Activated CD8-positive, alpha-beta memory T cell treated with anti-CD3 and anti-CD28 coated beads, Interleukin-2, amount 50 U/mL, for 1 hour (primary cell): ENCODE results near the gene NUCB2.
"Not testable (repeated sequence)": the region's sequence is repeated elsewhere in the genome, so short reads cannot be mapped to it uniquely, and the experiment has no call there.

Source experiments
- DNase-seq: peaks from one replicate; pipeline ENCODE4 v3.0.0-alpha.2; 2020; ENCODE audit errors: extremely low read depth

NUCB2 gene

DNA sequence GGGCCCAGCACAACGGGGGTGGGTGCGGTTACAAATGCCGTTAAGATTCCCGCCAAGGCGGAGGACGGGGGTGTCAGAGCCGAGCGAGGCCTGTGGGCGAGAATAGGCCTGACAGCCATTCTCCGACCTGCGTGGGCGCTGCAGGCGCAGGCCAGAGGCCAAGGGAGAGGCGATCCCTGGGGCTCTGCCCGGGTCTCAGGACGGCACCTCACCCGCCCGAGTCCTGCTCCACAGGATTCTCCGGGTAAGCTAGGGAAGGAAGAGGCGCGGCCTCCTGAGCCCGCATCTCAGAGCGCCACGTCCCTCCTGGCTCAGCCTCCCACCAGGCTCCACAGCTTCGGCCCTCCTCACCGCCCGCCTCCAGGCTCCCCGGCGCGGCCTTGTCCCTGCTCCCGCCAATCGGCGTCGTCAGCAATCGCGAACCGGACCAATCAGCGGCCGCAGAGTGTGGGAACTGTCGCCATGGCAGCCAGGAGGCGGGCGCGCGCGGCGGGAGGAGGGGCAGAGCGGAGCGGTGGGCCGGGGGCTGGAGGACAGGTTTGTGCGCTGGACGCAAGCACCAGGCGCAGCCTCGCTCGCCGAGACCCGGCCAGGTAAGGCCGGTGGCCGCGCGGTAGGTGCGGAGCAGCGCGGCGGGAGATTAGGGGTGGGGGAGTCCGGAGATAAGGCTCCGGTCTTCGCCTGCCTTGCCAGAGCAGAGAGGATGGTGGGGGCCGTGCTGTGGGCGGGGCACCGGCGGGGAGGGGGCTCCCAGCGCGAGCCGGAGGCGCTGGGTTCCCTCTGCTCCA is at the start of gene NUCB2:
Gene NUCB2, plus strand, starts transcription at position 504 of the 788 bp plus-strand sequence. CDS start 18,585 bp downstream, outside the sequence.
- DNase-seq: peak; percentile 91

DNA sequence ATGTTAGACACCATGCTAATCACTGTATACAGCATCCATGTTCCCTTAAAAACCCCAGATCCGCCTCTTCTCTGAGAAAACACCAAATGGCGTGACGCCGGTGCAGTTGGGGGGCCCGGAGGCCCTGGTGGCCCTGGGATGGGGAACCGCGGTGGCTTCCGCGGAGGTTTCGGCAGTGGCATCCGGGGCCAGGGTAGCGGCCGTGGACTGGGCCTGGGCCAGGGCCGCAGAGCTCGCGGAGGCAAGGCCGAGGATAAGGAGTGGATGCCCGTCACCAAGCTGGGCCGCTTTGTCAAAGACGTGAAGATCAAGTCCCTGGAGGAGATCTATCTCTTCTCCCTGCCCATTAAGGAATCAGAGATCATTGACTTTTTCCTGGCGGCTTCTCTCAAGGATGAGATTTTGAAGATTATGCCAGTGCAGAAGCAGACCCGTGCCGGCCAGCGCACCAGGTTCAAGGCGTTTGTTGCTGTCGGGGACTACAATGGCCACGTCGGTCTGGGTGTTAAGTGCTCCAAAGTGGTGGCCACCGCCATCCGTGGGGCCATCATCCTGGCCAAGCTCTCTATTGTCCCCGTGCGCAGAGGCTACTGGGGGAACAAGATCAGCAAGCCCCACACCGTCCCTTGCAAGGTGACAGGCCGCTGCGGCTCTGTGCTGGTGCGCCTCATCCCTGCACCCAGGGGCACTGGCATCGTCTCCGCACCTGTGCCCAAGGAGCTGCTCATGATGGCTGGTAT is 48.2 kb upstream of the NUCB2 start:
- not testable (repeated sequence) for DNase-seq

- no peak for DNase-seq
These were observed 46.9 kb upstream of the NUCB2 start for GRCh38 chr11:17229481-17230152.

DNA sequence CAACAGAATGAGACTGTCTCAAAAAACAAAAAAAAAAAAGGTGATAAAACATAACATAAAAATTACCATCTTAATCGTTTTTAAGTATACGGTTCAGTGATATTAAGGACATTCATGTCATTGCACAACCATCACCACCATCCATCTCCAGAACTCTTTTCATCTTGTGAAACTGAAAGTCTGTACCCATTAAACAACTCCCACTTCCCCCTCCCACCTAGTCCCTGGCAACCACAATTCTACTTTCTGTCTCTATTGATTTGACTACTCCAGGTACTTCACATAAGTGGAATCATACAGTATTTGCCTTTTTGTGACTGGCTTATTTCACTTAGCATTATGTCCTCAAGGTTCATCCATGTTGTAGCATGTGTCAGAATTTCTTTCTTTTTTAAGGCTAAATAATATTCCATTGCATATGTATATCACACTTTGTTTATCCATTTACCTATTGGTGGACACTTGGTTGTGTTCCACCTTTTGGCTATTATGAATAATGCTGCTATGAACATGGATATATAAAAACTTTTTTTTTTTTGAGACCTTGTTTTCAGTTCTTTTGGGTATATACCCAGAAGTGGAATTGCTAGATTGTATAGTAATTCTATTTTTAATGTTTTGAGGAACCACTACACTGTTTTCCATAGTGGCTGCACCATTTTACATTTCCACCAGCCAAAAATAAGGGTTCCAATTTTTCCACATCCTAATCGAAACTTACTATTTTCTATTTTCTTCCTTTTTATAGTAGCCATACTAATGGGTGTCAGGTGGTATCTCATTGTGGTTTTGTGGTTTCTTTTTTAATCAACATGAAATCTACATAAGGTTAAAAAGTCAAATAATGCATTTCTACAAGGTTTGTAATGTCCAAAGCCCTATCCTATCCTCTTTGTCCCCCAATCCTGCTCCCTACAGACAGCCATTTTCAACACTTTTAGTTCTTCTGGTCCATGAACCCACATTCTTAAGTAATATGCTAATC is 45.4 kb upstream of the NUCB2 start:
- DNase-seq: no peak

DNA sequence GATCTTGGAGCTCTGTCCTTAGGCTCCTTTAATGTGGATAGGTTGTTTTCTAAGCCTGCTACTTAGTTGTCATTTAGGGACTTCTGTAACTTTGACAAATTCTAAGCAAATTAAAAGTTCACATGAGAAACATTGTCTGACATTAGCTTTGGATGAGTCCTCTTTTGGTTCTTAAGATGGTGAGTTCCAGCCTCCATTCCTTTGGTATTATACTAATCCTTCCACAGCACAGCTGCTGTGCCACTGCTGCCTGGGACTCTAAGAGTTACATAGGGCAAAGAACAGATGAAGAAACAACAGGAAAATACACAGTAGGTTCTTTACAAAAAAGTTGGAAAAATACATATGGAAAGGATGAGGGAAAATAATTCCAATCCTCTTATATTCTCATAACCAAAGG is 43.4 kb upstream of the NUCB2 start:
- no peak for DNase-seq

DNA sequence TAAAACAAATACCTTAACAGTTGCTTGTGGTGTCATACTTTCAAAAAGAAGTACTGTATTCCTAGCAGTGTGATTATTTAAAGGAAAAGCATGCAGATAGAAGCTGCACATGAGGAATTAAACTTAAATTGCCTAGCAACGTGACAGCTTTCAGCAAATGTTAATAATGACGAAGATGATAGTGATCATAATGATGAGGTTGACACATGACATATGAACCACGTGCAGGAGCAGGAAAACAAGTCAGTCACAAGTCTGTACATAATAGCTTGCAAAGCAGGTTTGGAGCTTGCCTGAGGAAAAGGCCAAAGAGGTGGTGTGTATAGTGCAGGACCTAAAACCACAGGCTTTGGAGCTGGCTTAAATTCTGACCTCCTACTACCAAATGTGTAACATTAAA is 38.2 kb upstream of the NUCB2 start:
- DNase-seq: no peak

- not testable (repeated sequence) for DNase-seq
These were observed 36.6 kb upstream of the NUCB2 start for GRCh38 chr11:17239927-17240326.

GRCh38 chr11:17240780-17241179 is 35.8 kb upstream of the NUCB2 start:
- no peak for DNase-seq

GRCh38 chr11:17242954-17243353 is 33.6 kb upstream of the NUCB2 start:
- DNase-seq: not testable (repeated sequence)

GRCh38 chr11:17244046-17244445 is 32.5 kb upstream of the NUCB2 start:
- no peak for DNase-seq

GRCh38 chr11:17250561-17251350 is 25.8 kb upstream of the NUCB2 start:
- no peak for DNase-seq

DNA sequence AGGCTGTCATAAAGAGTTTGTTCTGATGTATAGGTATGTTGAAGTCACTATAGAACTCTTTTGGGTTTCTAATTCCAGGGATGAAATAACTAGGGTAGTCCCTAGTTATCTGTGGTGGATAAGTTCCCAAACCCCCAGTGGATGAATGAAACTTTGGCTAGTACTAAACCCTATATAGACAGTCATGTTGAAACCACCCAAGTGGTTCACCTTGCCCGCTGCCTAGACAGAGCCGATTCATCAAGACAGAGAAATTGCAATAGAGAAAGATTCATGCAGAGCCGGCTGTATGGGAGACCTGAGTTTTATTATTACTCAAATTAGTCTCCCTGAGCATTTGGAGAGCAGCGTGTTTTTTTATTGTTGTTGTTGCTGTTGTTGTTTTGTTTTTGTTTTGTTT is 23.8 kb upstream of the NUCB2 start:
- DNase-seq: no peak

GRCh38 chr11:17256512-17256911 is 20.0 kb upstream of the NUCB2 start:
- no peak for DNase-seq

DNA sequence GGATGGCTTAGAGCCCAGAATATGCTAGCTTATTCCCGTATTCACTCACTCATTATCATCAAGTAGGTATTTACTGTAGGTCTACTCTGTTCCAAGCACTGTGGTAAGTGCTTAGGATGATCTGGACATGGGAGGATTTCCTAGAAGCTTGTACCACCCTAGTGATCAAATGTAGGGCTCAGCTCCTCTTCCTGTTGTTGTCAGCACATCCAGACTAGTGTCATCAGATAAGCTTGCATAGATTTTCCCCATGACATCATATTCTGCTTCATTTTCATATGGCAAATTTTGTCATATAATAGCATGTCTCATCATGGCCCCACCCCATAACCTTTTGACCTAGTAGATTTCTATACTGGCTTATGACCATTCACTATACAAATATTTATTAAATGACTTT is 19.3 kb upstream of the NUCB2 start:
- DNase-seq: no peak

DNA sequence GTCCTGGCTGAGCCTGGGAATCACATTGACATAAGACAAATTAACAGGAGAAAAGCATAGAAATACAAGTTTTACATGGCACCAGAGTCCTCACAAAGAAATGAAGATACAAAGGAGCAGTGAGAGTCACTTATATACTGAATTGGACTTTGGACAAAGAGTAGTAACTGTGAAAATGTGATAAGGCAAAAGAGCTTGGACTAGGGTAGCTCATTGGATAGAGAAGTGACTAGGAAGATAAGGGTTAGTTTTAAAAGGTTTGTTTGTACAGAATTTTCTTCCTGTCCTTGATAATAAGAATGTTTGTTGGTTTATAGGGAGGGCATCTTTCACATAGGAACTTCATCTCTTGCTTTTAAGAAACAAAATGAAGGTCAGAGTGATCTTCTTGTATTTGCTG is 17.9 kb upstream of the NUCB2 start:
- no peak for DNase-seq

DNA sequence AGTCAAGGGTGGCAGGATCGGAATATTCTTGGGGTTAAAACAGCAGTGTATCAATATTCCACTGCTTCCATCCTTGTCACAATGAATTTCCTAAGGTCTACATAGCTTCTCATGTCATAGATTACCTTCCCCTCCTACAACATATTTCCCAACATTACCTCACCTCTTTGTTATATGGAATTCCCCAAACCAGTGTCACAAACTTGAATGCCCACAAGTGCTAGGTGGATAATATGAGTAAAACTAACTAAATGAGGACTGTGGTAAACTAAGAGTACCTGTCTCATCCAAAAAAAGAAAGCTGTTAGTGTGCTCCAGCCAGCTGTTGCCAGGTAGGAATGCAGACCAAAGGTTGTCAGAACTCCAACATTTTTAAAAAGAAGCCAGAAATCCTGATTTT is 17.0 kb upstream of the NUCB2 start:
- no peak for DNase-seq

DNA sequence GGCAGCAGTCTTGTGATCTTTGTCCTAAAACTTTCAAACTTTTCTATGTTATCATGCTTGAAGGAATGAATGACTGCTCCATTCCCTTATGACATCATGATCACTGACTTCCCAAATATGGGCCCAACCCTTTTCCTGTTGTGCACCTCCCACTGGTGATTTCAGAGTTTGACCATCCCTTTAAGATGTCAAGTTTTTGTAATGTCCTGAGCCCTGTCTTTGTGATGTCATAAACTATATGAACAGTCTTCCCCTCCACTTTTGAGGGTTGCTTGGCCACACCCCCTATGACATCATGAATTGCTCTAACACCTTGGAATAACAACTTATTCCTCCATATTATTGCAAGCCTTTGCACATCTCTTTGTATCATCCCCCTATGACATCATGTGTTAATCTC is 16.5 kb upstream of the NUCB2 start:
- no peak for DNase-seq

DNA sequence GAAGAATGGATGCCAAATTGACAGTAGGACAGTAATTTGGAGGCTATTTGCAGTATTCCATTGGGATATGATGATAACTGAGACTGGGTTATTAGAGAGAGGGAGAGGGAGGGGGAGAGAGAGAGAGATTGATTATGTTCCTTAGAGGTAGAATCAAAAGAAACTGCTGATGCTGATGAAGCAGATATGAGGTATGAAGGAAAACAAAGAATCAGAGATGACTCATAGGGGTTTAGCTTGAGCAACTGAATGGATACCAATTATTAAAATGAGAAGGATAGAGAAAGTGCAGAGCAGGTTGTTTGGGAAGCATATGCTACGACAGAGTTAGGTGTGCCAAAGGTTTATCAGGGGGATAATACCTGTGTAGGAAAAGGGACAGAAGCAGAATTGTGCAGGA is 12.8 kb upstream of the NUCB2 start:
- DNase-seq: no peak

- DNase-seq: no peak
These were observed 9.8 kb upstream of the NUCB2 start for GRCh38 chr11:17266781-17267180.

GRCh38 chr11:17267576-17267975 is 9.0 kb upstream of the NUCB2 start:
- no peak for DNase-seq

- not testable (repeated sequence) for DNase-seq
These were observed 8.0 kb upstream of the NUCB2 start for GRCh38 chr11:17268500-17268899.
